Measurements from ENCODE around the gene GPNMB.

DNA sequence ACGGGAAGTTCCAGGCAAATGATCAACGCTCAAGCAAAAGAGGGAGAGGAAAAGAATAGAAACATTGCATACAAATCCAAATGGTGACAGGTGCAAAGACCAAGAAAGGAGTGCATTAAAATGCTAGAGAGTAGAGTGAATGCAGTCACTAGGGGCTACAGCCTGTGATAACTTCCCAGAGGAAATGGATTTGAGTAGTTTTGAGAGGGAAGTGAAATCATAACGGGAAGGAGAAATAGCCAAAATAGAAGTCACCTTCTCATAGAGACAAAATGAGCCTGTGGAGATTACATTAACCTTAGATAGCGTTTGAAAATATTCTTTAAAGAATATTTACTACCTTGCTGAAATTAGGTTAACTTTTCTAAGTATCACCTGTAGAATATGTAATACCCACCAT is 38.3 kb upstream of the GPNMB start:
- TF ChIP-seq, protein P1, sequence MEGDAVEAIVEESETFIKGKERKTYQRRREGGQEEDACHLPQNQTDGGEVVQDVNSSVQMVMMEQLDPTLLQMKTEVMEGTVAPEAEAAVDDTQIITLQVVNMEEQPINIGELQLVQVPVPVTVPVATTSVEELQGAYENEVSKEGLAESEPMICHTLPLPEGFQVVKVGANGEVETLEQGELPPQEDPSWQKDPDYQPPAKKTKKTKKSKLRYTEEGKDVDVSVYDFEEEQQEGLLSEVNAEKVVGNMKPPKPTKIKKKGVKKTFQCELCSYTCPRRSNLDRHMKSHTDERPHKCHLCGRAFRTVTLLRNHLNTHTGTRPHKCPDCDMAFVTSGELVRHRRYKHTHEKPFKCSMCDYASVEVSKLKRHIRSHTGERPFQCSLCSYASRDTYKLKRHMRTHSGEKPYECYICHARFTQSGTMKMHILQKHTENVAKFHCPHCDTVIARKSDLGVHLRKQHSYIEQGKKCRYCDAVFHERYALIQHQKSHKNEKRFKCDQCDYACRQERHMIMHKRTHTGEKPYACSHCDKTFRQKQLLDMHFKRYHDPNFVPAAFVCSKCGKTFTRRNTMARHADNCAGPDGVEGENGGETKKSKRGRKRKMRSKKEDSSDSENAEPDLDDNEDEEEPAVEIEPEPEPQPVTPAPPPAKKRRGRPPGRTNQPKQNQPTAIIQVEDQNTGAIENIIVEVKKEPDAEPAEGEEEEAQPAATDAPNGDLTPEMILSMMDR (conservative IDR thresholded peaks at IDR 0.05; ENCODE audit: low read depth, low read length) = no peak
- TF ChIP-seq CEBPB (IDR thresholded peaks at IDR 0.05; ENCODE audit: low read depth, low read length) (no peak), BHLHE40 (IDR thresholded peaks at IDR 0.05; ENCODE audit: low read depth, low read length) (no peak), POLR2A (IDR thresholded peaks at IDR 0.05; ENCODE audit: low read depth, low read length) (no peak), RAD21 (IDR thresholded peaks at IDR 0.05; ENCODE audit: low read length) (no peak), MXI1 (IDR thresholded peaks at IDR 0.05; ENCODE audit: borderline replicate concordance, low read depth, low read length) (no peak), SMC3 (IDR thresholded peaks at IDR 0.05; ENCODE audit: low read depth, low read length) (no peak), RFX5 (IDR thresholded peaks at IDR 0.05; ENCODE audit: low read depth, low read length) (no peak), FOS (IDR thresholded peaks at IDR 0.05; ENCODE audit: low read depth, low read length) (no peak)
- TF ChIP-seq, protein P2, sequence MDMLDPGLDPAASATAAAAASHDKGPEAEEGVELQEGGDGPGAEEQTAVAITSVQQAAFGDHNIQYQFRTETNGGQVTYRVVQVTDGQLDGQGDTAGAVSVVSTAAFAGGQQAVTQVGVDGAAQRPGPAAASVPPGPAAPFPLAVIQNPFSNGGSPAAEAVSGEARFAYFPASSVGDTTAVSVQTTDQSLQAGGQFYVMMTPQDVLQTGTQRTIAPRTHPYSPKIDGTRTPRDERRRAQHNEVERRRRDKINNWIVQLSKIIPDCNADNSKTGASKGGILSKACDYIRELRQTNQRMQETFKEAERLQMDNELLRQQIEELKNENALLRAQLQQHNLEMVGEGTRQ (IDR thresholded peaks at IDR 0.05; ENCODE audit: low read depth, low read length) = no peak
- TF ChIP-seq, protein P3, sequence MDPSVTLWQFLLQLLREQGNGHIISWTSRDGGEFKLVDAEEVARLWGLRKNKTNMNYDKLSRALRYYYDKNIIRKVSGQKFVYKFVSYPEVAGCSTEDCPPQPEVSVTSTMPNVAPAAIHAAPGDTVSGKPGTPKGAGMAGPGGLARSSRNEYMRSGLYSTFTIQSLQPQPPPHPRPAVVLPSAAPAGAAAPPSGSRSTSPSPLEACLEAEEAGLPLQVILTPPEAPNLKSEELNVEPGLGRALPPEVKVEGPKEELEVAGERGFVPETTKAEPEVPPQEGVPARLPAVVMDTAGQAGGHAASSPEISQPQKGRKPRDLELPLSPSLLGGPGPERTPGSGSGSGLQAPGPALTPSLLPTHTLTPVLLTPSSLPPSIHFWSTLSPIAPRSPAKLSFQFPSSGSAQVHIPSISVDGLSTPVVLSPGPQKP (IDR thresholded peaks at IDR 0.05; ENCODE audit: borderline replicate concordance, low read depth, low read length) = no peak
